Muscle of arm (tissue), 12 donors: Measurements from ENCODE around the gene SERTAD3. TPM values are rescaled to one million over a fixed set of nuclear protein-coding genes. Genes with fewer than 3 reads are reported as not detected.

Experiments
- polyA plus RNA-seq, 12 donors: library from polyadenylated mRNA; unstranded; fragments of 120-200 nt; gene quantifications; one replicate each; pipeline ENCODE4 v1.2.1, GENCODE V29; 2013; ENCODE audit not compliant: insufficient read length in 12 of 12

The SERTAD3 gene
- polyA plus RNA-seq, 12 donors = 25.4 to 57.7 (median 44.9) TPM; not detected in 1

Other genes starting within 250 kb of the SERTAD3 start
- gene TTC9B, start 226.0 kb downstream of the SERTAD3 start, polyA plus RNA-seq = under 1 TPM in 6 of 12 donors, not detected in 6; 0.11 to 0.26 (median 0.15) TPM
- under 1 TPM in 10 of 12 donors, not detected in 2; 0.14 to 0.57 (median 0.34) TPM for gene CCNP, start 217.6 kb downstream of the SERTAD3 start, polyA plus RNA-seq
- 100 to 1,000 TPM; 138 to 738 (median 184) TPM for gene AKT2, start 159.0 kb downstream of the SERTAD3 start, polyA plus RNA-seq
- gene C19orf47, start 95.9 kb downstream of the SERTAD3 start, polyA plus RNA-seq = 10 to 100 TPM in 11 of 12 donors, not detected in 1; 26.4 to 99.1 (median 57.1) TPM
- 100 to 1,000 TPM in 11 of 12 donors, not detected in 1; 165 to 236 (median 213) TPM for gene PLD3, start 95.6 kb downstream of the SERTAD3 start, polyA plus RNA-seq
- 1 to 10 TPM in 6 of 12 donors, under 1 TPM in 4, not detected in 2; 0.77 to 2.0 (median 1.2) TPM for gene HIPK4, start 54.2 kb downstream of the SERTAD3 start, polyA plus RNA-seq
- gene PRX, start 31.0 kb downstream of the SERTAD3 start, polyA plus RNA-seq = 1 to 10 TPM in 11 of 12 donors, not detected in 1; 5.1 to 9.6 (median 6.3) TPM
- gene SERTAD1, start 18.3 kb downstream of the SERTAD3 start, polyA plus RNA-seq = 1 to 10 TPM in 10 of 12 donors, not detected in 2; 3.6 to 8.2 (median 5.0) TPM
- gene BLVRB, start 21.4 kb upstream of the SERTAD3 start, polyA plus RNA-seq = 10 to 100 TPM in 11 of 12 donors, not detected in 1; 21.9 to 68.1 (median 34.1) TPM
- gene SPTBN4, start 22.7 kb upstream of the SERTAD3 start, polyA plus RNA-seq = under 1 TPM in 10 of 12 donors, not detected in 2; 0.14 to 0.83 (median 0.33) TPM
- gene SHKBP1, start 132.5 kb upstream of the SERTAD3 start, polyA plus RNA-seq = 100 to 1,000 TPM in 1 of 12 donors, 10 to 100 TPM in 10, not detected in 1; 12.8 to 160 (median 19.1) TPM
- 100 to 1,000 TPM in 11 of 12 donors, not detected in 1; 146 to 328 (median 194) TPM for gene LTBP4, start 157.0 kb upstream of the SERTAD3 start, polyA plus RNA-seq
- gene NUMBL, start 246.3 kb upstream of the SERTAD3 start, polyA plus RNA-seq = 100 to 1,000 TPM in 1 of 12 donors, 10 to 100 TPM in 11; 19.9 to 119 (median 26.9) TPM